Thyroid gland (tissue), 4 donors: ENCODE results near the gene FAM161B. TPM values are rescaled to one million over a fixed set of nuclear protein-coding genes. Genes with fewer than 3 reads are reported as not detected.
"Not testable (repeated sequence)": the region's sequence is repeated elsewhere in the genome, so short reads cannot be mapped to it uniquely, and the experiment has no call there.

ENCODE experiments used
- DNase-seq, 2 donors: peaks; one replicate each; pipeline ENCODE4 v3.0.0-alpha.2; 2019
- H3K27ac ChIP-seq, 3 donors: fragments of 200-600 bp; sonication (generic); 1 replicate in 2 of 3; 2 replicates in 1 of 3; pipeline ENCODE4 v1.5.1; 2016 to 2019; ENCODE audit warnings: mild to moderate bottlenecking in 1 of 3, moderate library complexity in 1 of 3
- H3K27me3 ChIP-seq: fragments of 200-600 bp; sonication (generic); one replicate; pipeline ENCODE4 v1.5.1; 2019
- H3K36me3 ChIP-seq, 2 donors: fragments of 200-600 bp; sonication (generic); one replicate each; pipeline ENCODE4 v1.5.1; 2016 to 2019
- H3K4me1 ChIP-seq, 2 donors: fragments of 200-600 bp; sonication (generic); one replicate each; pipeline ENCODE4 v1.5.1; 2017 to 2019
- H3K4me3 ChIP-seq, 3 donors: fragments of 200-600 bp; sonication (generic); replicated peaks in 1 of 3; 1 replicate in 2 of 3; 2 replicates in 1 of 3; pipeline ENCODE4 v1.5.1; 2016; ENCODE audit warnings: mild to moderate bottlenecking in 1 of 3
- H3K9me3 ChIP-seq: fragments of 200-600 bp; sonication (generic); one replicate; pipeline ENCODE4 v1.5.1; 2017
- POLR2A ChIP-seq, 2 donors: fragments of 450-650 bp; IDR thresholded peaks; one replicate each; pipeline ENCODE4 v1.6.1; 2017; ENCODE audit warnings: antibody characterized with exemption in 2 of 2, mild to moderate bottlenecking in 2 of 2, moderate library complexity in 1 of 2
- WGBS, 2 donors: methylation state at CpG; one replicate each; pipeline ENCODE4 v1.1.5; 2017; 5-methylcytosine and 5-hydroxymethylcytosine counted together
- intact Hi-C: fragments of 100-400 bp; cut with DNase I; formaldehyde crosslinking; loops from one replicate; pipeline ENCODE4 v1.15.1; 2023
- total RNA-seq, 4 donors: library from RNA; depleted of rRNA; stranded (reverse); fragments of >200 nt; gene quantifications; one replicate each; pipeline ENCODE4 v1.2.3, GENCODE V29; 2016
- TF ChIP-seq, protein P1 (sequence below), 6 experiments: fragments of 200-600 bp in 3 of 6; fragments of 450-650 bp in 3 of 6; sonication (generic) in 3 of 6; IDR thresholded peaks; one replicate each; pipeline ENCODE4 v1.5.1; 2016 to 2019; ENCODE audit warnings: antibody characterized with exemption in 6 of 6, mild to moderate bottlenecking in 2 of 6, inconsistent platforms in 1 of 6, moderate library complexity in 1 of 6

Gene FAM161B
- total RNA-seq, 4 donors from 2014 or later = 4.3 to 9.7 (median 6.0) TPM

DNA sequence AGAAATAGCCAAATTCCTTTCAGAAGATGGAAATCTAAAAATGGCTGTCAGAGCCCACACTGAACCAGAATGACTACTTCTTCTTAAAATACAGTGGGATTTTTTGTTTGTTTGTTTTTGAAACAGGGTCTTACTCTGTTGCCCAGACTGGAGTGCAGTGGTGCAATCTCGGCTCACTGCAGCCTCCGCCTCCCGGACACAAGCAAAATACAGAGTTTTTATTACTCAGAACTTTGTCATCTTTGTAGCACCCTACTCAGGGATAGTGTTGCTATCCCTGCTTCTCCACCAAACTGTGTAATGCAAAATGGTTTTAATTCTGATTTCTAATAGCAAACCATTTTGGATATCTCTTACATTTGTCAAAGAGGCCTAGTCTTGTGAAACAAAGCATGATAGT is 46.9 kb downstream of the FAM161B start:
- Histone ChIP-seq H3K36me3 (peaks cover 43 to 53% of the 10 kb centered on the region in 2 donors), H3K27me3 (no peaks in the 10 kb centered on the region), H3K4me3 (no peak overlapping the region), H3K4me1 (no peaks in the 10 kb centered on the region), H3K27ac (no peak overlapping the region), H3K9me3 (no peaks in the 10 kb centered on the region)
- TF ChIP-seq, protein P1, sequence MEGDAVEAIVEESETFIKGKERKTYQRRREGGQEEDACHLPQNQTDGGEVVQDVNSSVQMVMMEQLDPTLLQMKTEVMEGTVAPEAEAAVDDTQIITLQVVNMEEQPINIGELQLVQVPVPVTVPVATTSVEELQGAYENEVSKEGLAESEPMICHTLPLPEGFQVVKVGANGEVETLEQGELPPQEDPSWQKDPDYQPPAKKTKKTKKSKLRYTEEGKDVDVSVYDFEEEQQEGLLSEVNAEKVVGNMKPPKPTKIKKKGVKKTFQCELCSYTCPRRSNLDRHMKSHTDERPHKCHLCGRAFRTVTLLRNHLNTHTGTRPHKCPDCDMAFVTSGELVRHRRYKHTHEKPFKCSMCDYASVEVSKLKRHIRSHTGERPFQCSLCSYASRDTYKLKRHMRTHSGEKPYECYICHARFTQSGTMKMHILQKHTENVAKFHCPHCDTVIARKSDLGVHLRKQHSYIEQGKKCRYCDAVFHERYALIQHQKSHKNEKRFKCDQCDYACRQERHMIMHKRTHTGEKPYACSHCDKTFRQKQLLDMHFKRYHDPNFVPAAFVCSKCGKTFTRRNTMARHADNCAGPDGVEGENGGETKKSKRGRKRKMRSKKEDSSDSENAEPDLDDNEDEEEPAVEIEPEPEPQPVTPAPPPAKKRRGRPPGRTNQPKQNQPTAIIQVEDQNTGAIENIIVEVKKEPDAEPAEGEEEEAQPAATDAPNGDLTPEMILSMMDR (IDR thresholded peaks at IDR 0.05) = no peak
- TF ChIP-seq POLR2A (IDR thresholded peaks at IDR 0.05) = no peak
- WGBS, 2 donors = 61 to 100% methylated on average over 3 of the region's 3 CpGs
- intact Hi-C loops = no loop called here
- no peak for DNase-seq

DNA sequence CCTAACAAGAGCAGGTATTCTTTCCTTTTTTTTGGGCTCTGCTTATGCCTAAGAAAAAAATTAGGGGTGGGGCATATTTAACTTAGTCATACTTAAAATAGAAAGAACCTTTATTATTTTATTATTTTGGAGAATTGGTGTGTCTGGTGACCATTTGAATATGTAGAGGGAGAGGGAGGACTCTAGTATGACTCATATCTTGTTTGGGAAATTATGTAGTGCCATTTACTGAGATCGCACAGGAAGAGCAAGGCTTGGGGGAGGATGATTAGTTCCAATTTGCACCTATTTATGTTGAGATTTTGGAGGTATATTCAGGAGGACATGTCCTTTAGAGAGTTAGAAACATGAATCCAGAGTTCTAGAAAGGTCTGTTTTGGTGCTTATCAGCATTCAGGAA is 53.4 kb downstream of the FAM161B start:
- Histone ChIP-seq H3K9me3 (no peaks in the 10 kb centered on the region), H3K27me3 (no peaks in the 10 kb centered on the region), H3K4me1 (no peaks in the 10 kb centered on the region), H3K27ac (no peak overlapping the region), H3K4me3 (no peak overlapping the region), H3K36me3 (peaks cover 43 to 54% of the 10 kb centered on the region in 2 donors)
- TF ChIP-seq, protein P1 (IDR thresholded peaks at IDR 0.05) = no peak
- no peak for TF ChIP-seq POLR2A (IDR thresholded peaks at IDR 0.05)
- no peak for DNase-seq
- 86 to 94% methylated on average over 1 of the region's 1 CpG for WGBS, 2 donors
- intact Hi-C loops = no loop called here

DNA sequence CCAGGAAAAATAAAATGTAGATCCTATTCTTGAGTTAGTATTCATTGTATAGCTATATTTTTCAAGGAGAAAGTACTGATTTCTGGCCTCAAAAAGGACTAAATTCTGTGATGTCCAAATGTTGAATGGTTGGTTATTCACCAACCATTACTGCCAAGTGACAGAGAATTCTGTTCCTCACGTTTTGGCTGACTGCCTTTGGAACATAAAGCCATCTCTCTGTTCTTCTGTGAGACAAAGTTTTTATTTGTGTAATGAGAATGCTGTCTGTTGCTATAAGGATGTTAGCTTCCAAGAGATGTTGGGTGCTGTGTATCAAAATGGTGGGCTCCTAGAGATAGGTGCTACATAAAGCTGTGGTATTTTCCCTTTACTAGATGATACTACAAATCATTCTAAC is 54.0 kb downstream of the FAM161B start:
- peaks cover 43 to 54% of the 10 kb centered on the region in 2 donors for H3K36me3 ChIP-seq
- no peak for DNase-seq
- WGBS, 2 donors = 69 to 70% methylated on average over 1 of the region's 1 CpG
- H3K4me3 ChIP-seq = no peak overlapping the region
- intact Hi-C loops = no loop called here
- no peak for TF ChIP-seq POLR2A (IDR thresholded peaks at IDR 0.05)
- TF ChIP-seq, protein P1 (IDR thresholded peaks at IDR 0.05) = no peak
- H3K27me3 ChIP-seq = no peaks in the 10 kb centered on the region
- H3K4me1 ChIP-seq = no peaks in the 10 kb centered on the region
- H3K27ac ChIP-seq = no peak overlapping the region
- H3K9me3 ChIP-seq = no peaks in the 10 kb centered on the region

DNA sequence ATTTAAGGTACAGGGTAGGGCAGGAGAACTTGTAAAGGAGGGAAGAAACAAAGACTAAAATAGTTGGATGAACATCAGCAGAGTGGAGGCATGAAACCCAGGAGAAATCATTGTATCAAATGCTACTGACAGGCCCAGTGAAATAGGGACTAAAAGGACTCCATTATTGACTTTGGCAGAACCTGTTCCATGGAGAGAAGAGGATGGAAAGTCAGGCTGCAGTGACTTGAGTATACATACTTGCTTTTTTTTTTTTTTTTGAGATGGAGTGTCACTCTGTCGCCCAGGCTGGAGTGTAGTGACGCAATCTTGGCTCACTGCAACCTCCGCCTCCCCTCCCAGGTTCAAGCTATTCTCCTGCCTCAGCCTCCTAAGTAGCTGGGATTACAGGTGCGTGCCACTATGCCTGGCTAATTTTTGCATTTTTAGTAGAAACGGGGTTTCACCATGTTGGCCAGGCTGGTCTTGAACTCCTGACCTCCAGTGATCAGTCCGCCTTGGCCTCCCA is 55.7 kb downstream of the FAM161B start:
- peaks cover 43 to 47% of the 10 kb centered on the region in 2 donors for H3K36me3 ChIP-seq
- DNase-seq, H3K27me3 ChIP-seq, H3K27ac ChIP-seq, H3K4me3 ChIP-seq, H3K9me3 ChIP-seq, H3K4me1 ChIP-seq, intact Hi-C loops: not testable (repeated sequence)
- 84 to 90% methylated on average over 6 of the region's 6 CpGs for WGBS, 2 donors

DNA sequence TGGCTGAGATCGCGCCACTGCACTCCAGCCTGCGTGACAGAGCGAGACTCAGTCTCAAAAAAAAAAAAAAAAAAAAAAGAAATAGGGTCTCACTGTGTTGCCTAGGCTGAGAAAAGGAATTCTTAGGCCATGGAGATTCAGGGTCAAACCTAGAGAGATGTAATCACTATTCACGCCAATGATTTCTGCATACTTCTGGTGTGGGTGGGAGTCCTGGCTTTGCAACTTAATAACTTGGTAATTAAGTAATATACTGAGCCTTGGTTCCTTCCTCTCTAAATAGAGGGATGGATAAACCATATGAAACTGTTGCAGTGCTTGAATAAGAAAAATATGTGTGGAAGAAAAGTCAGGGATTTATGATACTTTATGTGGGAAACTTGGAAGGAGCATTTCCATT is 60.5 kb downstream of the FAM161B start:
- Histone ChIP-seq H3K36me3 (peaks cover 6 to 7% of the 10 kb centered on the region in 2 donors), H3K4me1 (peaks cover 6 to 16% of the 10 kb centered on the region in 2 donors), H3K9me3 (no peaks in the 10 kb centered on the region), H3K27me3 (no peaks in the 10 kb centered on the region), H3K27ac (no peak overlapping the region), H3K4me3 (no peak overlapping the region)
- TF ChIP-seq POLR2A (IDR thresholded peaks at IDR 0.05) = no peak
- TF ChIP-seq, protein P1 (IDR thresholded peaks at IDR 0.05) = no peak
- no peak for DNase-seq
- intact Hi-C loops = no loop called here
- 70 to 83% methylated on average over 5 of the region's 5 CpGs for WGBS, 2 donors

DNA sequence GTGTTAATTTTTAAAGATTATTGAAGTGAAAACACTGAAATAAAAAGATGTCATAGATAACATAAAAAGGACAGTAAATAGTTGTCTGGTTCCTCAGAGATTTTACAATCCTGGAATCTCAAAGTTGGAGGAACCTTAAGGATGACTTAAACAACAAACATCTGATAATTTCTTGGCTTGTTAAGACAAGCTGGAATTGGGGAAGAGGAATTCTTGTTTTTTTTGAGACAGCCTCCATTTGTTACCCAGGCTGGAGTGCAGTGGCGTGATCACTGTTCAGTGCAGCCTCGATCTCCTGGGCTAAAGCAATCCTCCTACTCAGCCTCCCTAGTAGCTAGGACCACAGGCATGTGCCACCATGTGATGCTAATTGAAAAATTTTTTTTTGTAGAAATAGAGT is 60.9 kb downstream of the FAM161B start:
- intact Hi-C loops = no loop called here
- Histone ChIP-seq H3K36me3 (peaks cover 2 to 3% of the 10 kb centered on the region in 2 donors), H3K27ac (no peak overlapping the region), H3K9me3 (no peaks in the 10 kb centered on the region), H3K4me3 (no peak overlapping the region), H3K4me1 (peaks cover 6 to 16% of the 10 kb centered on the region in 2 donors), H3K27me3 (no peaks in the 10 kb centered on the region)
- 77 to 96% methylated on average over 2 of the region's 2 CpGs for WGBS, 2 donors
- TF ChIP-seq POLR2A (IDR thresholded peaks at IDR 0.05) = no peak
- TF ChIP-seq, protein P1 (IDR thresholded peaks at IDR 0.05) = no peak
- DNase-seq = no peak
